Adrenal gland (tissue), 12 donors: ENCODE measurements around the gene OSBPL2. TPM values are rescaled to one million over a fixed set of nuclear protein-coding genes. Genes with fewer than 3 reads are reported as not detected.

ENCODE experiments used
- DNase-seq, 7 donors: peaks; one replicate each; pipeline ENCODE4 v3.0.0-alpha.2; 2019 to 2020
- H3K27ac ChIP-seq, 5 donors: fragments of 200-600 bp; sonication (generic) in 4 of 5; 1 replicate in 3 of 5; 2 replicates in 2 of 5; pipeline versions ENCODE4 v1.5.1 to v1.8.0; 2016 to 2020; ENCODE audit warnings: mild to moderate bottlenecking in 1 of 5
- H3K27me3 ChIP-seq: fragments of 200-600 bp; 2 replicates; pipeline ENCODE4 v1.8.0; 2021
- H3K36me3 ChIP-seq, 2 donors: fragments of 200-600 bp; replicated peaks in 1 of 2; 1 replicate in 1 of 2; 2 replicates in 1 of 2; pipeline versions ENCODE4 v1.5.1 to v1.8.0; 2018 to 2022
- H3K4me1 ChIP-seq, 2 donors: fragments of 200-600 bp; replicated peaks in 1 of 2; 1 replicate in 1 of 2; 2 replicates in 1 of 2; pipeline versions ENCODE4 v1.5.1 to v1.8.0; 2018 to 2021
- H3K4me3 ChIP-seq, 4 donors: fragments of 200-600 bp; sonication (generic) in 3 of 4; one replicate each; pipeline ENCODE4 v1.5.1; 2016 to 2018
- H3K9me3 ChIP-seq, 3 donors: fragments of 200-600 bp; sonication (generic) in 1 of 3; replicated peaks in 1 of 3; 1 replicate in 2 of 3; 2 replicates in 1 of 3; pipeline versions ENCODE4 v1.5.1 to v1.8.0; 2016 to 2021
- POLR2A ChIP-seq, 2 donors: fragments of 450-650 bp; IDR thresholded peaks; one replicate each; pipeline ENCODE4 v1.6.1; 2017; ENCODE audit warnings: antibody characterized with exemption in 2 of 2, mild to moderate bottlenecking in 2 of 2, moderate library complexity in 1 of 2
- WGBS, 4 donors: extraction: QIAGEN DNeasy Blood & Tissue Kit in 2 of 4; methylation state at CpG; one replicate each; pipeline versions ENCODE4 v1.1.5 to v1.1.7; 2013 to 2017; 5-methylcytosine and 5-hydroxymethylcytosine counted together
- intact Hi-C, 2 donors: fragments of 100-400 bp; cut with DNase I; formaldehyde crosslinking; loops; one replicate each; pipeline versions ENCODE4 v1.14.1 to v1.15.0; 2022 to 2023
- polyA plus RNA-seq, 3 donors: library from polyadenylated mRNA; stranded (reverse); fragments of 200-250 nt in 2 of 3; fragments of 350-450 nt in 1 of 3; fragmentation: Illumina TruSeq in 1 of 3; extraction: RNeasy Lipid Tissue Mini Kit (QIAGEN cat#74804) in 1 of 3; gene quantifications; one replicate each; pipeline ENCODE4 v1.2.3, GENCODE V29; 2013 to 2014
- total RNA-seq, 9 donors: library from RNA; depleted of rRNA in 4 of 9; stranded (reverse); fragments of >200 nt in 4 of 9; fragments of 120-200 nt in 1 of 9; fragmentation: NEBNext Ultra II Directional in 1 of 9; extraction: Animal tissue kit (Norgen Biotek cat#: 25700) in 1 of 9; gene quantifications; one replicate each; pipeline versions ENCODE4 v1.1.0 to v1.2.4, GENCODE V29; 2013 to 2023
- TF ChIP-seq, protein P1 (sequence below), 6 experiments: fragments of 450-650 bp in 4 of 6; fragments of 200-600 bp in 2 of 6; sonication (generic) in 1 of 6; IDR thresholded peaks; 1 replicate in 5 of 6; 2 replicates in 1 of 6; pipeline versions ENCODE4 v1.5.1 to v1.8.0; 2016 to 2021; ENCODE audit warnings: antibody characterized with exemption in 6 of 6, mild to moderate bottlenecking in 2 of 6, moderate library complexity in 1 of 6
- donor health status: healthy with polysubstance abuse.
- donor health status: Bipolar disorder and iron deficiency.
- donor health status: DM: yes; HTN: yes; CAD: no.
- donor health status: DM: no; HTN: no; CAD: no.
- donor health status: DM: no; HTN: no; CAD: no.
- donor health status: DM: yes; HTN: yes; CAD: no.

OSBPL2 gene
- total and polyA plus RNA-seq, 12 donors = 13.8 to 96.7 (median 37.4) TPM

DNA sequence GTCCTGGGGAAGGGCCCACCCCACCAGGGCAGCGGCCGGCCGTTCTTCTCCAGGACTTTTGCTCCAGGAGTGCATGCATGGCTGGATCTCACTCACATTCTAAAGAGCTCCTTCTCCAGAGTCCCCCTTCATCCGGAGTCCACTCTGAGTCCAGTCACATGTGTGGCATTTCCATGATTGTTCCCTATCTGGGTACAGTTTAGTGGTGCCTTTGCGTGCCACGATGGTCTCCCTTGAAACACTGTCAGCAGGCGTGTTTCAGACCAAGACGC, 20.9 kb downstream of the OSBPL2 start:
- peaks cover 0 to 61% of the 10 kb centered on the region in 2 donors for H3K36me3 ChIP-seq
- H3K4me3 ChIP-seq = no peak overlapping the region
- intact Hi-C loops = no loop called here
- H3K27ac ChIP-seq = peak overlapping the region in 1 of 5 donors; percentile 45
- H3K9me3 ChIP-seq = no peaks in the 10 kb centered on the region
- no peak for DNase-seq
- H3K27me3 ChIP-seq = no peaks in the 10 kb centered on the region
- H3K4me1 ChIP-seq = peaks cover 7 to 9% of the 10 kb centered on the region in 2 donors
- TF ChIP-seq, protein P1, sequence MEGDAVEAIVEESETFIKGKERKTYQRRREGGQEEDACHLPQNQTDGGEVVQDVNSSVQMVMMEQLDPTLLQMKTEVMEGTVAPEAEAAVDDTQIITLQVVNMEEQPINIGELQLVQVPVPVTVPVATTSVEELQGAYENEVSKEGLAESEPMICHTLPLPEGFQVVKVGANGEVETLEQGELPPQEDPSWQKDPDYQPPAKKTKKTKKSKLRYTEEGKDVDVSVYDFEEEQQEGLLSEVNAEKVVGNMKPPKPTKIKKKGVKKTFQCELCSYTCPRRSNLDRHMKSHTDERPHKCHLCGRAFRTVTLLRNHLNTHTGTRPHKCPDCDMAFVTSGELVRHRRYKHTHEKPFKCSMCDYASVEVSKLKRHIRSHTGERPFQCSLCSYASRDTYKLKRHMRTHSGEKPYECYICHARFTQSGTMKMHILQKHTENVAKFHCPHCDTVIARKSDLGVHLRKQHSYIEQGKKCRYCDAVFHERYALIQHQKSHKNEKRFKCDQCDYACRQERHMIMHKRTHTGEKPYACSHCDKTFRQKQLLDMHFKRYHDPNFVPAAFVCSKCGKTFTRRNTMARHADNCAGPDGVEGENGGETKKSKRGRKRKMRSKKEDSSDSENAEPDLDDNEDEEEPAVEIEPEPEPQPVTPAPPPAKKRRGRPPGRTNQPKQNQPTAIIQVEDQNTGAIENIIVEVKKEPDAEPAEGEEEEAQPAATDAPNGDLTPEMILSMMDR (IDR thresholded peaks at IDR 0.05) = no peak
- TF ChIP-seq POLR2A (IDR thresholded peaks at IDR 0.05) = no peak
- WGBS, 4 donors = 90 to 95% (median 94%) methylated on average over 7 to 8 of the region's 8 CpGs

GRCh38 chr20:62262064-62262463, 23.7 kb downstream of the OSBPL2 start:
- Histone ChIP-seq H3K9me3 (no peaks in the 10 kb centered on the region), H3K36me3 (peaks cover 0 to 56% of the 10 kb centered on the region in 2 donors), H3K27ac (no peak overlapping the region), H3K4me1 (peaks cover 7 to 10% of the 10 kb centered on the region in 2 donors), H3K4me3 (no peak overlapping the region), H3K27me3 (no peaks in the 10 kb centered on the region)
- WGBS, 4 donors = 92 to 96% (median 95%) methylated on average over 9 to 10 of the region's 10 CpGs
- intact Hi-C loops = no loop called here
- TF ChIP-seq POLR2A (IDR thresholded peaks at IDR 0.05) = no peak
- TF ChIP-seq, protein P1 (IDR thresholded peaks at IDR 0.05) = no peak
- no peak for DNase-seq

DNA sequence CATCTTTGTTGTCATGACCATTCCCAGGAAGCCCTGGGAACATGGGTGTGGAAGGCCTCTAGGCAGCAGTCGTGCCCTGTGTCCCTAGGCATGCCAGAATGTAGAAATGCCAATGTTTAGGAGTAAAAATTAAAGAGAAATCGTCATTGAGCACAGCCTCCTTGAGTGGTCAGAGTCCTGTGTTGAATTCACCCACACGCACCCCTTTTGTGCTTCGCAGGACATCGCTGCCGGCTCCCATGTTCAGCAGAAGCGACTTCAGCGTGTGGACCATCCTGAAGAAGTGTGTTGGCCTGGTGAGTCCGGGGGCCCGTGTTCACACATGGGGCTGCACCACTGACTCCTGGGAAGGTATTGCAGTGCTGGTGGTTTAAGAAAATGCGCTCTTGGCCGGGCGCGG, 25.1 kb downstream of the OSBPL2 start:
- DNase-seq = no peak
- intact Hi-C loops = no loop called here
- Histone ChIP-seq H3K27ac (no peak overlapping the region), H3K4me3 (no peak overlapping the region), H3K36me3 (peaks cover 0 to 52% of the 10 kb centered on the region in 2 donors), H3K27me3 (no peaks in the 10 kb centered on the region), H3K4me1 (peaks cover 5 to 10% of the 10 kb centered on the region in 2 donors), H3K9me3 (no peaks in the 10 kb centered on the region)
- TF ChIP-seq, protein P1 (IDR thresholded peaks at IDR 0.05) = no peak
- no peak for TF ChIP-seq POLR2A (IDR thresholded peaks at IDR 0.05)
- 89 to 96% (median 94%) methylated on average over 14 of the region's 14 CpGs for WGBS, 4 donors

GRCh38 chr20:62265365-62265764, 27.0 kb downstream of the OSBPL2 start:
- TF ChIP-seq, protein P1 (IDR thresholded peaks at IDR 0.05) = no peak
- no peak for TF ChIP-seq POLR2A (IDR thresholded peaks at IDR 0.05)
- no peak for DNase-seq
- H3K4me1 ChIP-seq = peaks cover 0 to 14% of the 10 kb centered on the region in 2 donors
- H3K36me3 ChIP-seq = peaks cover 0 to 49% of the 10 kb centered on the region in 2 donors
- H3K9me3 ChIP-seq = no peaks in the 10 kb centered on the region
- H3K4me3 ChIP-seq = no peak overlapping the region
- WGBS, 4 donors = 95 to 100% (median 99%) methylated on average over 1 of the region's 1 CpG
- H3K27me3 ChIP-seq = no peaks in the 10 kb centered on the region
- no peak overlapping the region for H3K27ac ChIP-seq
- intact Hi-C loops = no loop called here
